GM18526 (cell line): Measurements from ENCODE around the gene ZBED5.

Experiments
- POLR2A ChIP-seq: IDR thresholded peaks from 3 replicates; pipeline ENCODE4 v1.6.1; 2011; ENCODE audit not compliant: insufficient read length; ENCODE audit errors: extremely low read depth

Gene ZBED5

DNA sequence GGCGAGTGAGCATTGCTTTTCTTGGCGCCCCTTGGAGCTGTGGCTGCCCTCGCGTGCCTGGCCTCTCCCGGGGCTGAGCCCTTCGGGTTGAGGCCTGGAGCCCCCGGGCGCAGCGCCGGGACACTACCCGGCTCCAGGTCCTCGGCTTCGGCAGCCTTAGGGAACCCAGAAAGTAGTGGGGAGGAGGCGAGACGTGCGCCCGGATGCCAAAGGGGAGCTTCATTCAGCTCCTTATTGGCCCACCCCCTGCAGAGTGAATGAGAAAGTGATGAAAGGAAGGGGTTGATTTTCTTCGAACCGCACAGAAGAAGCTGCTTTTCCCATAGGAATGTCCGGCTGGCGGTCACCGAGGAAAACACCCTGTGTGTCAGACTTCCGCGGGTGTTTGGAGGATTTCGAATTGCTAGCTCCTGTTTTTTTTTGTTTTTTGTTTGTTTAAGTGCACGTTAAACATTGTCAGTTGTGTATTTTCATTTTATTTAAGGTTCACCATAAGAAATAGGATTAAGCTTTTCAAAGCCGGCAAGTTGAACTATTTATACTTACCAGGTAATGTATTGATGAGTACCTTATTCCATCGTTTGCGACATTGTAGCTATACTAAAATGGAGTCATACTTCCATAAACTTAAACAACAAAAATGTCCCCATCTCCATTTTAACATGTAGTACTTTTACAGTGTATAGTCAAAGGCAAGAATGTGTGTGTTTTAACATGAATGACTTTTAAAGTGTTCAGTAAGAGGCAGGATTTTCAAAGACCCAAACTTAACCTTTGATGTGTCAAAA lies 48.3 kb downstream of the ZBED5 start:
- no peak for TF ChIP-seq POLR2A

DNA sequence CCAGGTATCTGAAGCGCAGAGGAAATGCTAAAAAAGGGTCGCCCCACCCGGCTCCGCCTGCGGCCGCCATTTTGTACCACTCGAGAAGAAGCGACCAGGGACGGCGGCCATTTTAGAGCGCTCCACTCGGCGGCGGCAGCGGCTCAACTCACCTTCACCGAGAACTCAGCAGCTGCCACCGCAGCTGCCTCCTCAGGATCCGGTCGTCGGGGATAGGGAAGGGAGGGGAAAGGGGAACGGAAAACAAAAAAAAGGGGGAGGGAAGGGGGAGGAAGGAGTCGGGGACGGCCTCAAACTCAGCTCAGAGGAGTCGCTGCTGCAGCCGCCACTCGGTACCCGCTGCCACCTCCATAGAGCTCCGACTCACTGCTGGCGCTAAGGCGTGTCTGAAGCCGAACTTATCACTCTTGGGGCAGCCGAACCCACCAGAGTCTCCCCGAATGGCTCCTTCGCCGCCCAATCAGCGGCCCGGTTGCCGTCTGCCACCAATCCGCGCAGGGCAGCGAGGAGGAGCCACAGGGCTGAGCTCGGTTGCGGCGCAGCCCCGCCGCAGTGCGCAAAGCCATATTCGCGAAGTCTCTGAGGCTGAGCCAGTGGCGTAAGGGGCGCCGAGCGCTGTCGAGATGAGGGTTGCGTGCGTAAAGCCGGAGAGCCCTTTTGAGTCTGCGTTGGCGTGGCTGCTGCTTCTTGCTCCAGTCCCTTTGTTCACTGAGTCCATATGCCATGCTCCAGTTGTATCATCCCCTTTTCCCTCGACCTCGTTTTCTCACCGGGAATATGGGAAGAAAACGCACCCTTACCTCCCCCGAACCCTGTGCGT lies 49.1 kb downstream of the ZBED5 start, which contains the start of gene EIF4G2:
TSS of gene EIF4G2 (minus strand) at position 374 of the 820 bp plus-strand sequence.
- TF ChIP-seq POLR2A, result peak; percentile 100

DNA sequence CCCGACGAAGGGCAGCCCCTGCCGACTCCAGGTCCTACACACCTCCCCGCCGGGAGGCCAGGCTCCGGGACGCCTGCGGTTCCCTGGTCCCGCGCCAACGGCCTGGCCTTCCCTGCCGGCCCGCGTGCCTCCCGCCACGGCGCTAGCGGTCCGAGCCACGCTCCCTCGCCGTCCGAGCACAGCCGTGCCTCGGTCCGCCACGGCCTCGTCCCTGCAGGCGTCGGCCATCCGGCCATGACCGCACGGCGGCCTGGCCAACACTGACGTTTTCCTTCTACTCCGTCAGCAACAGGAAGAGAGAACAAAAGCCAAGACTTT lies 49.7 kb downstream of the ZBED5 start:
- TF ChIP-seq POLR2A, result no peak

DNA sequence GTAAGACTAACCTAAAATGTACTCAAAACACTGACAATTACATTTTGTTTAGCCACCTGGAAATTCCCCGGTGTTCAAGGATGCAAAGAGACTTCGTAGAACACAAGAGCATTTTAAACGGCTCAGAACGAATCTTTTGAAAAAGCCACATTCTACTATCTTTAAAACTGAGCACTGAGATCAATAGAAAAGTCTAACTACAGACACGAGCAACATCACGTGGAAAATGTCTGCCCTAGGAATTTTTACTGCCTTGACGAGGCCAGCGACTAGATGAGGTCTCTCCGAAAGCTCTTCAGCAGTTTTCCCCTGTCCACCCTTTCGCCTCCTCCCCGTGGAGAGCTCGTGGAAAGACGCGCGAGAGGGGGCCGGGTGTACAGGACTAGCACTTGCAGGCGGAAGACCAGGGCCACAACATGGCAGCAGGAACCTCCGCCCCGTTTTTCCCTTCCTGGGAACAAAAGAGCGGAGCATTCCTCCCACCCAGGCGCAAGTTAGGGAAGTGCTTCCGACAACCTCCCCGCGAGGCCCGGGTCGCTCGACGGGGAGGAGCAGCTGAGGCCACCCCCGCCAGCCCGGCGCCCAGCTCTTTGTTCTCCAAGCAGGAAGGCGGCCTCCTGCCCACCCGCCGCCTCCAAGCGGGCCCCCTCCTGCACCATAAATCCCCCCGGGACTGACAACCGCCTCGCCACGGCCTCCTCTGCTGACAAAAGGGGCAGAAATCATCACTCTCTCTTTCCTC lies 50.2 kb downstream of the ZBED5 start:
- TF ChIP-seq POLR2A, result no peak

DNA sequence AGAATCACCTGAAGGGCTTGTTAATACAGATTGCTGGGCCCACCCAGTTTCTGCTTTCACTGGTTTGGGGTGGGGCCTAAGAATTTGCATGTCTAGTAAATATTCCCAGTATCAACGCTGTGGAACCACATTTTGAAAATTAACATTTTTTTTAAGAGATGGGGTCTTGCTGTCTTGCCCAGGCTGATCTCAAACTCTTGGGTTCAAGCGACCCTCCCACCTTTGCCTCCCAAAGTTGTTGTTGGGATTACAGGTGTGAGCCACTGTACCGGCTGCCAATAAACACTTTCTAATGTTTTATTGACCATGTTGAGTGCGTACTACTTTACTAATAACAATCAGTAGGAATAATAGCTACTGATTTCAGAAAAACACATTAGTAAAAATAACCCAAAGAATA lies 51.6 kb downstream of the ZBED5 start:
- TF ChIP-seq POLR2A, result no peak

DNA sequence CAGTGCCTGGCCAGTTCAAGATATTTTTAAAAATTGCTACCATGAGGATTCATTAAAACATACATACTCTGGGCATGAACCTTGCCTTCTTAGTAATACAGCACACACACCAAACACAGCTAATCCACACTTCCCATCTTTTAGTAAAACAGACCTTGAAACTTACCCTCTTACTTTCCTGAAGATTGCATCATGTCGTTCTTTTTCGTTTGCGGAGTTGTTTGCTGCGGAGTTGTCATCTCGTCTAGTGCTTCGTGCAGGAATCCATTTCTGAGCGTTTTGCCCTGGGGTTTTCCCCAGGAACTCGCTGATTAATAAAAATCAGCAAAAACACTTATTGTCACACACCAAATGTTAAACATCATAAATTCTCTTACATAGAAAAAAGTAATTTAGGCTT lies 52.1 kb downstream of the ZBED5 start:
- TF ChIP-seq POLR2A, result no peak

DNA sequence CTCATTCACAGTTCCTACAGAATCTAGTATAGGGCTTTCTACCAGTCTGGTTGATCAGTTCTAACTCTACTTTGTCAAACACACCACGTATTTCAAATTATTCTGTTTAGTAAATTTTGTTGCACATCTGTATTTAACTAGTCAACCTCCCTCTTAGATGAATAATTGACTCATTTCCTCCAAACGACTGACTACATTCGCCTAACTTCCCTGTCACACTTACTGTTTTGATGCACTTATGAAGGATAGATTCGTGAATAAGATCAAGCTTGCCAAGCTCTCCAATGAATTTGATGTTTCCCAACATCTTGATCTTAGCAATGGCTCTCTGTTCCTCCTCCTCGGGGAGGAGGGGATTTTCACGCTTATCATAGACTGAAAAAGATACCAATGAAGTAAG lies 54.2 kb downstream of the ZBED5 start:
- no peak for TF ChIP-seq POLR2A
